ENCODE data around the gene AK1. TPM values are rescaled to one million over a fixed set of nuclear protein-coding genes. Genes with fewer than 3 reads are reported as not detected.

Gene AK1
- total RNA-seq, 2 experiments from 2014 or later = 12.1 to 14.8 TPM

DNA sequence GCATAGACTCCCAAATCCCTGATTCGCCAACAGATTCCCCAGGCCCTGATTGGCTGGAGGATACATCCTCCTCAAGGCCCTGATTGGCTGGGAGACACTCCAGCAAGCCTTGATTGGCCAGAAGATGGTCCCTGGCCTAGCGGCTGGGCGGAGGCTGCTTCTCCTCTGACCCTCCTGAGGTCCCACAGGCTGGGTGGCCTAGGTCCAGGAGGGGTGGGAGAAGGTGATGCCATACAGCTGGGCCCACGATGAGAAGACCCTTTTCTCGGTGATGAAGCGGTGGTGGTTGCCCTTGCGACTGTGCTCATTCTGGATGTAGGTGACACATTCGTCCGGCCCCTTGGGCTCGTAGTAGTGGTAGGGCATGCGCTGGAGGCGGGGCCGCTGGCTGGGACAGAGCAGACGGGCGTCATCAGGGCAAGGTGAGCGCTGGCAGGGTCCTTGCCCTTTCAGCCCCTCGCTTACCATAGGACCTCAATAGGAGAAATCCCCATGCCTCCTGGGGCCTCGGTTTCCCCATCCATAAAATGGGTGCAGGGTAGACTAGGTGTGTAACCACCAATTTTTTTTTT, 9.0 kb upstream of the AK1 start:
- ChIA-PET POLR2A (interaction anchor here (0.6 to 1.9 kb wide), 4 partner anchors 11 to 188 kb away, joined by 3 to 10 read pairs (median 6); no protein-coding TSS in a partner anchor), CTCF (interaction anchor here (1.1 to 4.5 kb wide), 3 partner anchors 16 to 35 kb away, joined by 3 to 33 read pairs (median 5); no protein-coding TSS in a partner anchor)
- ATAC-seq (no peak), DNase-seq (no peak)
- intact Hi-C loops (cut with micrococcal nuclease) = no loop called here
- Mint-ChIP-seq H3K27ac (no peak overlapping the region), H3K36me3 (ENCODE audit: low read depth) (peaks cover 30% of the 10 kb centered on the region), H3K27me3 (no peaks in the 10 kb centered on the region), H3K4me3 (no peak overlapping the region), H3K4me1 (ENCODE audit: low read depth) (peaks cover 5% of the 10 kb centered on the region), H3K9me3 (no peaks in the 10 kb centered on the region)
- TF ChIP-seq, protein P1, sequence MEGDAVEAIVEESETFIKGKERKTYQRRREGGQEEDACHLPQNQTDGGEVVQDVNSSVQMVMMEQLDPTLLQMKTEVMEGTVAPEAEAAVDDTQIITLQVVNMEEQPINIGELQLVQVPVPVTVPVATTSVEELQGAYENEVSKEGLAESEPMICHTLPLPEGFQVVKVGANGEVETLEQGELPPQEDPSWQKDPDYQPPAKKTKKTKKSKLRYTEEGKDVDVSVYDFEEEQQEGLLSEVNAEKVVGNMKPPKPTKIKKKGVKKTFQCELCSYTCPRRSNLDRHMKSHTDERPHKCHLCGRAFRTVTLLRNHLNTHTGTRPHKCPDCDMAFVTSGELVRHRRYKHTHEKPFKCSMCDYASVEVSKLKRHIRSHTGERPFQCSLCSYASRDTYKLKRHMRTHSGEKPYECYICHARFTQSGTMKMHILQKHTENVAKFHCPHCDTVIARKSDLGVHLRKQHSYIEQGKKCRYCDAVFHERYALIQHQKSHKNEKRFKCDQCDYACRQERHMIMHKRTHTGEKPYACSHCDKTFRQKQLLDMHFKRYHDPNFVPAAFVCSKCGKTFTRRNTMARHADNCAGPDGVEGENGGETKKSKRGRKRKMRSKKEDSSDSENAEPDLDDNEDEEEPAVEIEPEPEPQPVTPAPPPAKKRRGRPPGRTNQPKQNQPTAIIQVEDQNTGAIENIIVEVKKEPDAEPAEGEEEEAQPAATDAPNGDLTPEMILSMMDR (IDR thresholded peaks at IDR 0.05) = no peak

DNA sequence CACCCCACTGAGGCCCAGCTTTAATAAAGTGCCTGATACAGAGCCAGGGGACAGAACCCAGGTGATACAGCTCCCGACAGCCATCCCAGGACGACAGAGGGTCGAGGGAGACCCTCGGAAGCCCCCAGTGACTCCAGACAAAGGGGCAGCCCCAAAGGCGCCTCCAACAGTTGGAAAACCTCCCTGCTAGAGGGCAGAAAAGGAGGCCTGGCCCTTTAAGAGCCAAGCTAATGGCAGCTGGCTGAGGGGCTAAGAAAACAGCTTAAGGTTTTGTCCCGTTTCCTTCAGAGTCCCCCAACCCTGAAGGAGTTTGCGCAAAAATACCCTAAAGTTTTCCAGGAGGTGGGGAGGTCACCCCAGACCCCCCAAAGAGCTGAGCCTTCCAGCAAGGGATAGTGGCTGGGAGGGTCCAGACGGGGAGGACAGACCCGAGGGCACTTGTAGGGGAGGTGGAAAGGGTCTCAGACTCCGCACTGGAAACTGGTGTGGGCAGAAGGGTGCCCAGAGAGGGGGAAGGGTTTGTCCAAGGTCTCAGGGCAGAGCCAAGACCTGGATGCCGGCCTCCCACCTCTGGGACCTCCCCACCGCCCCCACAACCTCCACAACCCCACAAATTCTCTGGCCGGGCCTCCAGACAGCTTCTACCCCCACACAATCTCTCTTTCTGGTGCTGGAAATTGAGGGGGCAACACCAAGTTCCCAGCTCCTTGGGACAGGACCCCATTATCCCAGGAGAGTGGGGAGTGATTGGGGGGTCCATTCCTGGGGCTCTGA, 8.2 kb upstream of the AK1 start:
- ATAC-seq (no peak), DNase-seq (no peak)
- ChIA-PET CTCF (interaction anchor here (1.1 to 4.5 kb wide), 3 partner anchors 15 to 151 kb away, joined by 4 to 33 read pairs (median 10); partner anchors contain the start of gene TOR2A), POLR2A (interaction anchor here (1.0 to 2.1 kb wide), 6 partner anchors 9 to 51 kb away, joined by 4 to 7 read pairs (median 5); partner anchors contain the start of genes DPM2 and ST6GALNAC6)
- Mint-ChIP-seq H3K27ac (no peak overlapping the region), H3K27me3 (no peaks in the 10 kb centered on the region), H3K9me3 (no peaks in the 10 kb centered on the region), H3K36me3 (ENCODE audit: low read depth) (peaks cover 29% of the 10 kb centered on the region), H3K4me1 (ENCODE audit: low read depth) (peaks cover 5% of the 10 kb centered on the region), H3K4me3 (no peak overlapping the region)
- TF ChIP-seq, protein P1 (IDR thresholded peaks at IDR 0.05) = no peak
- intact Hi-C loops (cut with micrococcal nuclease) = no loop called here

DNA sequence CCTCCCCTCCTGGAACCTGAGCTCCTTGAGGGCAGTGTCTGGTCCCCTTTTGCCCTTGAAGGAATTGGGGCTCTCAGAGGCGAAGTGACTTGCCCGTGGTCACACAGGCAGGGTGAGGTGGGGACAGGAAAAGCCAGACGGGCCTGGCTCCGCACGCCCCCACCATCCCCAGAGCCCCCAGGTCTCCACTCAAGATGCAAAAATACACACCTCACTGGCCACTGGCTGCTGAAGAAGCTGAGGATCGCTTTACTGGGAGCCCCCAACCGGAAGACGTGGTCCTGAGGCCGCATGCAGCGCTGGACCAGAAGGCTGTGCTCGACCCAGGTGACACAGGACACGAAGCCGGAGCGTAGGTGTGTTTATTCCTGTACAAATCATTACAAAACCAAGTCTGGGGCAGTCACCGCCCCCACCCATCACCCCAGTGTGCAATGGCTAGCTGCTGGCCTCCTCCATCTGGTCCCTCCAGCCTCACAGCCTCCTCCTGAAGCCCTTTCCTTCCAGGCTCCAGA, 7.6 kb upstream of the AK1 start:
- H3K4me3 Mint-ChIP-seq = no peak overlapping the region
- H3K36me3 Mint-ChIP-seq (ENCODE audit: low read depth) = peaks cover 25% of the 10 kb centered on the region
- ATAC-seq = no peak
- H3K27ac Mint-ChIP-seq = no peak overlapping the region
- H3K4me1 Mint-ChIP-seq (ENCODE audit: low read depth) = peaks cover 5% of the 10 kb centered on the region
- TF ChIP-seq, protein P1 (IDR thresholded peaks at IDR 0.05) = no peak
- ChIA-PET CTCF (interaction anchor here (1.1 to 1.5 kb wide), 3 partner anchors 15 to 150 kb away, joined by 4 to 10 read pairs (median 6); partner anchors contain the start of gene TOR2A), POLR2A (interaction anchor here (1.0 to 2.1 kb wide), 6 partner anchors 9 to 52 kb away, joined by 4 to 7 read pairs (median 5); partner anchors contain the start of genes DPM2 and ST6GALNAC6)
- H3K9me3 Mint-ChIP-seq = no peaks in the 10 kb centered on the region
- intact Hi-C loops (cut with micrococcal nuclease) = no loop called here
- no peak for DNase-seq
- no peaks in the 10 kb centered on the region for H3K27me3 Mint-ChIP-seq

DNA sequence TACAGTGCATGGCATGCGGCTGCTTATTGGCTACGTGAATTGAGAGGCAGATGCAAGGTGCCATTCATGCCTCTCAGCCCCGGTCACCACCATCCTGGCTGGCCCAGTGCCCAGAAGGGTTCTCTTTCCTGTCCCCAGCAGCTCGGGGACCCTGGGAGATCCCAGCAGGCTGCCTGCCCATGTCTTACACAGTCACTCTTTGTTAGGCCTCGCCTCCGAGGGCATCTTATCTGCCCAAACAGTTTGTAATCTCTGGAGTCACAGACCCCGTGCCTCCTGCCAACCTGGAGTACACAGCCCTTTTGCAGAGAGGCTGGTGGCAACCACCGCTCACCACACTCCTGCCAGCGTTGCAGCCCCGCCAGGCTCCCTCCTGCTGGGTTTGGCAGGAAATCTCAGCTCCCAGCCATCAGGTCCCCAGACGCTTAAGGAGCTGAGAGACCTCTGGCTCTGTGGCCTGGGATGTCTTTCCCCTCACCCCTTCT, 7.0 kb upstream of the AK1 start:
- H3K9me3 Mint-ChIP-seq = no peaks in the 10 kb centered on the region
- ATAC-seq = no peak
- H3K36me3 Mint-ChIP-seq (ENCODE audit: low read depth) = peaks cover 22% of the 10 kb centered on the region
- intact Hi-C loops (cut with micrococcal nuclease) = no loop called here
- H3K27me3 Mint-ChIP-seq = no peaks in the 10 kb centered on the region
- TF ChIP-seq, protein P1 (IDR thresholded peaks at IDR 0.05) = no peak
- H3K4me1 Mint-ChIP-seq (ENCODE audit: low read depth) = peaks cover 5% of the 10 kb centered on the region
- no peak overlapping the region for H3K4me3 Mint-ChIP-seq
- no peak overlapping the region for H3K27ac Mint-ChIP-seq
- ChIA-PET POLR2A (interaction anchor here (1.4 to 2.1 kb wide), 2 partner anchors 13 to 15 kb away, joined by 5 to 7 read pairs; partner anchors contain the start of gene ST6GALNAC6), CTCF (interaction anchor here (1.1 to 1.5 kb wide), 3 partner anchors 15 to 150 kb away, joined by 4 to 10 read pairs (median 6); partner anchors contain the start of gene TOR2A)
- DNase-seq = no peak
